HG02970 (cell line): Measurements from ENCODE around the gene MOB3C.
"Not testable (repeated sequence)": the region's sequence is repeated elsewhere in the genome, so short reads cannot be mapped to it uniquely, and the experiment has no call there.

Source experiments
- ATAC-seq: cut with Tn5 transposase; IDR thresholded peaks from one replicate; pipeline ENCODE4 v1.9.1; 2021; ENCODE audit warnings: mild to moderate bottlenecking, moderate library complexity, moderate number of reproducible peaks; ENCODE audit not compliant: unreplicated experiment, low FRiP score

MOB3C gene

GRCh38 chr1:46616277-46617107 is at the start of gene MOB3C:
Gene MOB3C, minus strand, starts transcription at chr1:46616811. Its CDS starts 3,490 bp downstream, at chr1:46613321.
- ATAC-seq: peak; percentile 70

DNA sequence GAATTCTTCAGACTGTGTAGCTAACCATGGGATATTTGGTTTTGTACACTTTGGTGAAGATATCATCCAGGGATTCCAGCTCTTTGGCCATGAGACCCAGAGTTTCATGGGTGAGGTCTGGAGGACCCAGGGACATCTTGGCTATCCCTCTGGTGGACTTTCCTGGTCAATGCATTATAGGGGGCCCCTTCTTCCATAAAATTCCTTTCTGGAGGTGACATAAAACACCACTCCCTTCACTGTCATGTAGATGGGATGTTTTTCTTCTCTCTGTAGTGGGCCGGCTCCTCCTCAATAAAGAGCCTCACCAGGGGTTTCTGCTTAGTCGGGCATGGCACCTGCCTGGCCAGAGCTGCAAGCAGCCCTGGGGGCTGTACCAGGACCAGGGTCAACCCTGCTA is 49.4 kb upstream of the MOB3C start:
- no peak for ATAC-seq

DNA sequence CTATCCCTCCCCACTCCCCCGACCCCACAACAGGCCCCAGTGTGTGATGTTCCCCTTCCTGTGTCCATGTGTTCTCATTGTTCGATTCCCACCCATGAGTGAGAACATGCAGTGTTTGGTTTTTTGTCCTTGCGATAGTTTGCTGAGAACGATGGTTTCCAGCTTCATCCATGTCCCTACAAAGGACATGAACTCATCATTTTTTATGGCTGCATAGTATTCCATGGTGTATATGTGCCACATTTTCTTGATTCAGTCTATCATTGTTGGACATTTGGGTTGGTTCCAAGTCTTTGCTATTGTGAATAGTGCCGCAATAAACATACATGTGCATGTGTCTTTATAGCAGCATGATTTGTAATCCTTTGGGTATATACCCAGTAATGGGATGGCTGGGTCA is 46.3 kb upstream of the MOB3C start:
- ATAC-seq: not testable (repeated sequence)

- peak; percentile 72 for ATAC-seq
Observed at GRCh38 chr1:46660116-46660515, 43.5 kb upstream of the MOB3C start.

GRCh38 chr1:46659307-46659870 is 42.8 kb upstream of the MOB3C start:
- no peak for ATAC-seq

- ATAC-seq: no peak
Observed at GRCh38 chr1:46657775-46658174, 41.2 kb upstream of the MOB3C start.

GRCh38 chr1:46656643-46657042 is 40.0 kb upstream of the MOB3C start:
- ATAC-seq: no peak

DNA sequence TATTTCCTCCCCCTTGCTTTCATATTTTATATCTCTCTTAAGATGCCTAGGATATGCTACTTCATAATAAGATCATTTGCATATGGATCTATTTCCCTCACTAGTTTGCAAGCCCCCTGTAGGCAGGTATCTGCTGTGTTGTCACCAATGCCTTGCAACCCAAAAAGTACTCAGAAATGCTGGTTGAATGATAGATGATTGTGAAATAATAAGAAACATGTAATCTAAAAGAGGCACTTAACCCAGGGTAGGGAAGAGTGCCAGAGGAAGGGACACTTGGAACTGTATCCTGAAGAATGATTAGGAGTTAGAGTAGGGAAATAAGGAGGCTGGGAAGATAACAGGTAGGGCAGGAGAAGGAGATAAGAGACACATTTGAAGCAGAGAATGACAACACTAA is 39.2 kb upstream of the MOB3C start:
- no peak for ATAC-seq

DNA sequence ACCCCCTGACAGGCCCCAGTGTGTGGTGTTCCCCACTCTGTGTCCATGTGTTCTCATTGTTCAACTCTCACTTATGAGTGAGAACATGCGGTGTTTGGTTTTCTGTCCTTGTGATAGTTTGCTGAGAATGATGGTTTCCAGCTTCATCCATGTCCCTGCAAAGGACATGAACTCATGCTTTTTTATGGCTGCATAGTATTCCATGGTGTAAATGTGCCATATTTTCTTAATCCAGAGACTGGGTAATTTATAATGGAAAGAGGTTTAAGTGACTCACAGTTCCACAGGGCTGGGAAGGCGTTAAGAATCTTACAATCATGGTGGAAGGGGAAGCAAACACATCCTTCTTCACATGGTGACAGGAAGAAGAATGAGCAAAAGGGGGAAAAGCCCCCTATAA is 38.1 kb upstream of the MOB3C start:
- not testable (repeated sequence) for ATAC-seq

DNA sequence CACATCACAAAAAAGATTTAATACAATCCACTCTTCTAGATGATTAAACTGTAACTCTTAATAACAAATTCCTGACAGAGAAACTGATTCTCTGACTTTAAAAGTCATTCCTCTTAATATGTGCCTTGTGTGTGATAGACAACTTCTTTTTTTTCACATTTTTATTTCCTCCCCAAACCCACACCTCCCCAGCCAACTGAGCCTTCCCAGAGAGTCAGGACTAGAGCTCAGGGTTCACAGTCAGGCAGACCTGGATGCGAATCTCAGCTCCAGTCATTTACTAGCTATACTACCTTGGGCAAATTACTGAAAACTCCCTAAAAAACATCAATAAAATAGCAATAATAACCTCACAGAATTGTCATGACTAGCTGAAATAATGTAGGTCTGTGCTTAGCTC is 37.4 kb upstream of the MOB3C start:
- ATAC-seq: no peak

DNA sequence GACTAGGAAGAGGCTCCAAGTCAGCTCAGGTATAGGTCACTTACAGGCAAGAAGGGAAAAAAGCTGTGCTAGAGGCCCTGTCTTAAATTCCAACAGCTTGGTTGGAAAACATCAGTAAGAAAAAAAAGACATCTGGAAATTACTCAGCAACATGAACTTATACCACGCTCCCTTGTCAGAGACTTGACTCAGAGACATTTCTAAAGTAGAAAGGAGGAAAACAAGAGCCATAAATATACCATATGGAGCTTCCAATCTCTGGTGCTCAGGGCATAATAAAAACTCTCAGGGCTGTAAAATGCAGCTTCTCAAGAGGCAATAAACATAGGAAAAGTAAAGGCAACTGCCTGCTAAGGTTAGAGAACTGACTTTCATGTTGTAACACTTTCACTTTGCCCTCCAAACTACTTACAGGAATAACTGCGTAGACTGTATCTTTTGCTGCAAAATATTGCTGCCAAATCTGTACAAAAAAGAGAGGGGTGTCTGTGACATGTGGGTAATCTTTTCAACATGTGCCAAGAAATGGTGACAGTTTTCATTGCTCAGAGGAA is 36.9 kb upstream of the MOB3C start:
- no peak for ATAC-seq

GRCh38 chr1:46652321-46653100 is 35.9 kb upstream of the MOB3C start:
- ATAC-seq: no peak

GRCh38 chr1:46651152-46651551 is 34.5 kb upstream of the MOB3C start:
- not testable (repeated sequence) for ATAC-seq

DNA sequence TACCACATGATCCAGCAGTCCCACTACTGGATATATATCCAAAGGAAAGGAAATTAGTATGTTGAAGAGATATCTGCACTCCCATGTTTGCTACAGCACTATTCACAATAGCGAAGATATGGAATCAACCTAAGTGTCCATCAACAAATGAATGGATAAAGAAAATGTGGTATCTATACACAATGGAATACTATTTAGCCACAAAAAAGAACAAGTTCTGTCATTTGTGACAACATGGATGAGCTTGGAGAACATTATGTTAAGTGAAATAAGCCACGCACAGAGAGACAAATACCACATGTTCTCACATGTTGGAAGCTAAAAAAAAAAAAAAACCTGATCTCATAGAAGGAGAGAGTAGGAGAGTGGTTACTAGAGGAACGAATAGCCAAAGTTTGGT is 33.9 kb upstream of the MOB3C start:
- ATAC-seq: no peak

DNA sequence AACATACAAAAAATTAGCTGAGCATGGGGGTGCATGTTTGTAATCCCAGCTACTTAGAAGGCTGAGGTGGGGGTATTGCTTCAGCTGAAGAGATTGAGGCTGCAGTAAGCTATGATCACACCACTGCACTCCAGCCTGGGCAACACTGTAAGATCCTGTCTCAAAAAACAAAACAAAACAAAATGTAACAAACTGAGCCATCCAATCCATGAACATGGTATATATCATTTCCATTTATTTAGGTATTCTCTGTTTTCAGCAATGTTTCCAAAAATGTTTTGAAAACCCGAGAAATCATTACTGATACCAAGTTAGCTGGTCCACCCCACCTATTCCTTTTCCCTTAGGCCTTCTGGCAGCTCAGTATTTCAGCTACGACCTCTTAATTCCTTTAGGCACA is 33.2 kb upstream of the MOB3C start:
- no peak for ATAC-seq

DNA sequence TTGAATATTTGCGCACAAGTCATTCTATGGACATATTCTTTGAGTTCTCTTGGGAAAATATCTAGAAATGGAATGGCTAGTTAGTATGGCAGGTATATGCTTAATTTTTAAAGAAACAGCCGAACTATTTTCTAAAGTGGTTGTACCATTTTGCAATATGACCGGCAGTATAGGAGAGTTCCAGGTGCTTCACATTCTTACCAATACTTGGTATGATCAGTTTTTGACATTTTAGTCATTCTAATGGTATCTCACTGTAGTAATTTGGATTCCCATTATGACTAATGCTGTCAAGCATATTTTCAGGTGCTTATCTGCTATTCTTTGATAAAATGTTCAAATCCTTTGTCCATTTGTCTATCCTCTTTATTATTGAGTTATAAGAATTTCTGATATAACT is 31.0 kb upstream of the MOB3C start:
- ATAC-seq: no peak

DNA sequence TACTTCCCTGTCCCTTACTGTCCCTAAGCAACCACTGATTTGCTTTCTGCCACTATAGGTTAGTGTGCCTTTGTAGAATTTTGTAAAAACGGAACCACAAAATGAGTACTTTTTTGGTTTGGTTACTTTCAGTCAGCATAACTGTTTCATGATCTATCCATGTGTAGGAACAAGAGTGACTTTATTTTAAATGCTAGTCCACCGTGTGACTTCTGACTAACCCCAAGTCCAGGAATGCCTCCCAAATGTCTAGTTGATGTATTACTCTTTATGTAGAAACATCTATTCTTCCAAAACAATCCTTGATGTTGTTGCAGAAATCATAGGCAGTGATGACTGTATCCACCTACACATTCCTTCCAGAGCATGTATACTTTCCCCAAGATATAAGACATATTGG is 30.2 kb upstream of the MOB3C start:
- no peak for ATAC-seq

DNA sequence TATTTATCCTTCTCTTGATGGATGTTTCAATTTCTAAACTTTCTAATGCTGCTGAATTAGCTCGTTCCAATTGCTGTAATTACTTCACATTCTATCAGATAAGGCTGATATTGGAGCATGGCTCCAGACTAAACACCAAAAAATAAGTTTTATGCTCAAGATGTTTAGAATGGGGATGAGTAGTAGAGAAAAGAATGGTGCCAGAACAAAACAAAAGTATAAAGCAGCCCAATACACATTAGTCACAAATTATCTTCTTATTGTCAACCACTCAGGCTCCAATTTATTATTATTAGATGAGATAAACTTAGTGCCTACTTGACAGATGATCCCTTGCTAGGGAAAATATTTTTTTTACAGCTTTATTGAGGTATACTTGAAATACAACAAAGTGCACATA is 29.7 kb upstream of the MOB3C start:
- ATAC-seq: no peak

DNA sequence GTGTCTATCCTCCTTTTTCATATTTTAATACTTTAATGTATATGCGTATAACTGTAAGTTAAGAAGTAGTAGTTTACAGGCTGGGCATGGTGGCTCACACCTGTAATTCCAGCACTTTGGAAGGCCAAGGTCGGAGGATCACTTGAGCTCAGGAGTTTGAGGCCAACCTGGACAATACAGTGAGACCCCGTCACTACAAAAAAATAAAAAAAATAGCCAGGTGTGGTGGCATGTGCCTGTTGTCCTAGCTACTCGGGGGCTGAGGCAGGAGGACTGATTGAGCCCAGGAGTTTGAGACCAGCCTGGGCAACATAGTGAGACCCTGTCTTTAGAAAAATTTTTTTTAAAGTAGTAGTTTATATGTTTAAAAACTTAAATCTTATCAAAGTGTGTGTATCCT is 29.2 kb upstream of the MOB3C start:
- ATAC-seq: no peak

- ATAC-seq: no peak
Observed at GRCh38 chr1:46643368-46643775, 26.8 kb upstream of the MOB3C start.

DNA sequence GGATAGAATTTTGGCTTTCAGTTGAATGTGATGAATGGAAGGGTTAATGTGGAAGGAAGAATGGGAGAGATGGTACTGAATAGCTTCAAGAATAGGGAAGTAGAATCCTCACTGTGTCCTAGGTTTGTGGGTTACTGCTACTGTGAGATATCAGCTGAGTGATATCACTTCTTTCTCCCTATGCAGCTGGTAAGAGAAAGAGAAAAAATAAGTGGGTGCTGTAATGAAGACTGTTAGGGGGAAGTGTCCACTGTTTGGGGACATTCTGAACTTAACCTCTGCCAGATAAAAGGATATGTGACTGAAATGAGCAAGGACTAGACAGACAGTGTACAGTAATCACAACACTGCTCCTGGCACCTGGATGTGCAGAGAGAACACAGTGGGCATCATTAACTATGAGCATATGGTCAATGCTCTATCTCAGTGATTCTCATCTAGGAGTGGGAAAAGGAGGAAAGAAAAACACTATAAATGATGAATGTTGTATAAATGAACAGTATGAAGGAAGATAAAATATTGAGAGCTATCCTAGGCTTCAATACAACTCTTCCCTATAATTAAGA is 25.6 kb upstream of the MOB3C start:
- ATAC-seq: no peak
